ENCODE data around the gene MOB1B. TPM values are rescaled to one million over a fixed set of nuclear protein-coding genes. Genes with fewer than 3 reads are reported as not detected.
"Not testable (repeated sequence)": the region's sequence is repeated elsewhere in the genome, so short reads cannot be mapped to it uniquely, and the experiment has no call there.

The MOB1B gene
- 27.4 TPM for polyA plus RNA-seq (ENCODE audit: insufficient read length)

- DNase-seq: peak; percentile 91
These were observed at the start of gene MOB1B for GRCh38 chr4:70901984-70902576. TSS of gene MOB1B (plus strand) at chr4:70902369. CDS start at chr4:70902537, 168 bp downstream.

- DNase-seq: no peak
These were observed 46.7 kb upstream of the MOB1B start for GRCh38 chr4:70855464-70855863.

GRCh38 chr4:70858454-70858853 lies 43.7 kb upstream of the MOB1B start:
- no peak for DNase-seq

- no peak for DNase-seq
These were observed 43.1 kb upstream of the MOB1B start for GRCh38 chr4:70859066-70859465.

GRCh38 chr4:70863099-70863790 lies 38.9 kb upstream of the MOB1B start:
- DNase-seq: no peak

GRCh38 chr4:70868778-70869177 lies 33.4 kb upstream of the MOB1B start:
- DNase-seq: no peak

GRCh38 chr4:70873216-70873615 lies 29.0 kb upstream of the MOB1B start:
- no peak for DNase-seq

GRCh38 chr4:70874268-70875156 lies 27.7 kb upstream of the MOB1B start:
- no peak for DNase-seq

- DNase-seq: no peak
These were observed 24.6 kb upstream of the MOB1B start for GRCh38 chr4:70877556-70877955.

- no peak for DNase-seq
These were observed 21.4 kb upstream of the MOB1B start for GRCh38 chr4:70880739-70881138.

GRCh38 chr4:70885174-70885573 lies 17.0 kb upstream of the MOB1B start:
- no peak for DNase-seq

GRCh38 chr4:70892086-70892769 lies 9.9 kb upstream of the MOB1B start:
- no peak for DNase-seq

- DNase-seq: no peak
These were observed 8.4 kb upstream of the MOB1B start for GRCh38 chr4:70893790-70894189.

- DNase-seq: peak; percentile 33
These were observed 6.8 kb upstream of the MOB1B start for GRCh38 chr4:70895405-70895804.

- DNase-seq: no peak
These were observed 6.2 kb upstream of the MOB1B start for GRCh38 chr4:70895811-70896491.

GRCh38 chr4:70898581-70898980 lies 3.6 kb upstream of the MOB1B start:
- not testable (repeated sequence) for DNase-seq

GRCh38 chr4:70901607-70901983 lies 574 bp upstream of the MOB1B start:
- no peak for DNase-seq

- DNase-seq: peak; percentile 37
These were observed 565 bp downstream of the MOB1B start for GRCh38 chr4:70902577-70903290.

- DNase-seq: no peak
These were observed 1.1 kb downstream of the MOB1B start for GRCh38 chr4:70903291-70903603.

GRCh38 chr4:70908993-70909556 lies 6.9 kb downstream of the MOB1B start:
- DNase-seq: no peak

GRCh38 chr4:70914000-70914399 lies 11.8 kb downstream of the MOB1B start:
- no peak for DNase-seq
